ENCODE results near the gene CAPN8.

The CAPN8 gene

DNA sequence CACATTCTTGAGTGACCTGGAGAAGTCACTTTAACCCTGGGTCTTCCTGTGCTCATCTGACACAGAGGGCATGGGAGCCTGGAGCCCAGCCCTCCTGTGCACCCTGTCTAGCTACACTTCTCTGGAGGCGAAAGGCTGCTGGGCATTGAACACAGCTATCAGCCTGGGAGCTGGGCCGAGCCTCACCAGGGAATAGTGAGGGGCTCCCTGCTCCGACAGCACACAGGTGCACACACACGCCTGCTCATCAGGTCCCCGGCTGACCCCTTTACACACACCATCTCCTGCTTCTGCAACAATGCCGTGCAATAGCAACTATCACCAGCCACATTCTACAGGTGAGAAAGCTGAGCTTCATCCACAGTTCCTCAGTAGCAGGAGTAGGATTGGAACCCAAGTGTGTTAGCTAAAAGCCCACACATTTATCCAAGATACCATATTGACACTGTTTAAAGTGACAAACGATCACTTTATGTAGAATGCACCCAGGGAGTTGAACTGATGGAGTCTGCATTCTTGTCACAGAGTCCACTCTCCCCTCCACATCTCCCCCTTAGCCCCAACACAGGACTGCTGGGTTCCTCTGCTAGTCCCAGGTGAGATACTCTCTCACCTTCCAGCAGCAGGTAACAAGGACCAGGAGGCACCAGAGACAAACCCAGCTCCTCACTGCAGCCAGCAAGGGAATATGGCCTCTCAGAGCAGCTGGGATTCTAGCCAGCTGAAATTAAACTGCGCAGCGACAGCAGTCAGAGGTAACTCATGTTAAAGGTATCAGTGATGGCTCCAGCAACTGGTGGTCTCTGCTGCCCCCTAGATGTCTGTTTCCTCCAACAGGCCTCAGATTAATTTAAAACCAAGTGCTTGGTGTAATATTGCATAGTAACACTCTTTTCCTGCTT is 18.3 kb upstream of the CAPN8 start:
- no peak for DNase-seq (ENCODE audit: extremely low read depth, low read depth)
- H3K4me3 ChIP-seq (replicated peaks; ENCODE audit: low read depth, low read length) = no peak overlapping the region
- TF ChIP-seq CTCF (IDR thresholded peaks at IDR 0.05; ENCODE audit: low read depth, low read length, missing control alignments) = peak; percentile 69

DNA sequence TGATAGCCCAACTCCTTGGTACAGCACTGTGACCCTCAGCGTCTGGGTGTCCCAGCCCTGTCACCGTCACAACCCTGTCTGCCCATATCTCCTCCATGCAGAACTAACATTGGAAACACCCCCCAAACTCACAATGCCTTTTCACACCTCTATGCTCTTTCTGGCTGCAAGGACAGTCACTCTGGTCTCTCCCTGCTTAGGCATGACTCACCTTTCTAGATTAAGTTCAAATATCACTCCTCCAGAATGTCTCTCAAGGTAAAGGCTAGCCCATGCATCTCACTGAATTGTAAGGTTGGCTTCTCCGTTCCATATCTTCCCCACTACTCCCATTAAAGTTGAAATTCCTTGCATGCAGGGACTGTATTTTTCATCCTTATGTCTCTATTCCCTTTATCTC is 17.0 kb upstream of the CAPN8 start:
- no peak for DNase-seq (ENCODE audit: extremely low read depth, low read depth)
- H3K4me3 ChIP-seq (replicated peaks; ENCODE audit: low read depth, low read length) = no peak overlapping the region
- no peak for TF ChIP-seq CTCF (IDR thresholded peaks at IDR 0.05; ENCODE audit: low read depth, low read length, missing control alignments)

DNA sequence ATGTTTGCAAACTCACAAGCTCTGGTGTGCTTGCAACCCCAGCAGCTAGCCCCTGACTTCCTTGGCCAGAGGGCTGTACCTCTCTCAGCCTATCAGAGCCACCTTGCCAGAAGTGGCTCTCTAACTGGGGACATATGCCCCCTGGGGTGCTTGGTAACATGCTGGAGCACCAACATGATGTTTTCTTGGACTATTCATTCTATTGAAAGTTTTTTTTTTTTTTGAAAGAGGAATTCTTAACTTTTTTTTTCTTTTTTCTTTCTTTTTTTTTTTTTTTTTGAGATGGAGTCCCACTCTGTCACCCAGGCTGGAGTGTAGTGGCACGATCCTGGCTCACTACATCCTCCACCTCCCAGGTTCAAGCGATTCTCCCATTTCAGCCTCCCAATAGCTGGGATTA is 14.7 kb upstream of the CAPN8 start:
- no peak for TF ChIP-seq CTCF (IDR thresholded peaks at IDR 0.05; ENCODE audit: low read depth, low read length, missing control alignments)
- no peak for DNase-seq (ENCODE audit: extremely low read depth, low read depth)

DNA sequence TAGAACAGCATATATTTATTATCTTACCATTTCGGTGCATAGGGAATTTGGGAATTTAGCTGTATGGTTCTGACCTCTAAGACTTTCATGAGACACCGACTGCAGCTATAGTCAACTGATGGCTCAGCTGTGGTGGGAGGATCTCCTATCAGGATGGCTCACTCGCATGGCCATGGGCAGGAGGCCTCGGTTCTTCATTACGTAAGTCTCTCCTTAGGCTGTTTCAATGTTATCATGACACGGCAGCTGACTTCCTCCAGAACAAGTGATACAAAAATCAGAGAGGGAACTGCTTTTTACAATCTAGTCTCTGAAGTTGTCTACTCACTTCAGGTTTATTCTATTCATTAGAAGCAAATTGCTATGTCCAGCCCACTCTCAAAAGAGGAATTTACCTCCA is 13.3 kb upstream of the CAPN8 start:
- no peak for TF ChIP-seq CTCF (IDR thresholded peaks at IDR 0.05; ENCODE audit: low read depth, low read length, missing control alignments)
- DNase-seq (ENCODE audit: extremely low read depth, low read depth) = no peak
- no peak overlapping the region for H3K4me3 ChIP-seq (replicated peaks; ENCODE audit: low read depth, low read length)

More for the DNA sequence above, 14.7 kb upstream of the CAPN8 start:
- H3K4me3 ChIP-seq (replicated peaks; ENCODE audit: low read depth, low read length) = no peak overlapping the region

DNA sequence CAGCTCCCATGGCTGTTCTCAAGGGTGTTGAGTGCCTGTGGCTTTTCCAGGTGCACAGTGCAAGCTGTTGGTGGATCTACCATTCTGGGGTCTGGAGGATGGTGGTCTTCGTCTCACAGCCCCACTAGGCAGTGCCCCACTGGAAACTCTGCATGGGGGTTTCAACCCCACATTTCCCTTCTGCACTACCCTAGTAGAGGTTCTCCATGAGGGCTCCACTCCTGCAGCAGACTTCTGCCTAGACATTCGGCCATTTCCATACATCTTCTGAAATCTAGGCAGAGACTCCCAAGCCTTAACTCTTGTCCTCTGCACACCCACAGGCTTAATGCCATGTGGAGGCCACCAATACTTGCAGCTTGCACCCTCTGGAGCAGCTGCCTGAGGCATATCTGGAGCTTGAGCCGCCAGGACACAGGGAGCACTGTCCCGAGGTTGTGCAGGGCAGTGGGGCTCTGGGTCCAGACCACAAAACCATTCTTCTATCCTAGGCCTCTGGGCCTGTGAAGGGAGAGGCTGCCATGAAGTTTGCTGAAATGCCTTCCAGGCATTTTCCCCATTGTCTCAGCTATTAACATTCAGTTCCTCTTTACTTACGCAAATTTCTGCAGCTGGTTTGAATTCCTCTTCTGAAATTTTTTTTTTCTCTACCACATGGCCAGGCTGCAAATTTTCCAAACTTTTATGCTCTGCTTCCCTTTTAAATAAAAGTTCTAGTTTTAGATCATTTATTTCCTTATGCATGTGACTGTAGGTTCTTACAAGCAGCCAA is 8.8 kb upstream of the CAPN8 start:
- DNase-seq (ENCODE audit: extremely low read depth, low read depth) = no peak
- TF ChIP-seq CTCF (IDR thresholded peaks at IDR 0.05; ENCODE audit: low read depth, low read length, missing control alignments) = no peak

DNA sequence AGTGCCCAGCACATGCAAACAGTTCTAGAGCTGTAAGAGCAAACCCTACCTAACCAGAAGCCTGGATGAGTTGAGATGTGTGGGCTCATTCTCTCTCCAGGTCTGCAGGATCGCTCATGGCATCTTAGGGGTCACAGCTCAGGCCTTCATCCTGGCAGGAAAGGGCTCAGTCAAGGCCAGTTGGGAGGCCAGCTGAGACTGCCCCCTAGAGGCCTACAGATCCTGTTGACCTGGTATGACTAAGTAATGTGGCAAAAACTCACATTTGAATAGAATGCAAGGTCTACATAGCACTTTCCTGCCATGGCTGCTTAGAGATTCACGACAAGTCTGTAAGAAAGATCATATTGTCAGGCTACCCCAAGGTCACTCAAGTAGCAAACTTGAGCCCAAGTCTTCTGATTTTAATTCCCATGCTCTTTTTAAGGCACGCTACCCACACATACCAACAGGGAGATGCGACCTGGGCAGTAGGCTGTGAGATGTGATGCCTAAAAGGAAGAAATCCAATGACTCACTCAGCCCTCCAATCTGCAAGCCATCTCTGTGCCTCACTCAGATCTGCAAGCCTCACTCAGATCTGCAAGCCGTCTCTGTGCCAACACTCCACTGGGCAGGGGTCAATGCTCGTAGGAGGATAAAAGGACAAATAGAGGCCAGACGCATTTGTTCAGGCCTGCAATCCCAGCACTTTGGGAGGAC is 5.1 kb upstream of the CAPN8 start:
- peak; percentile 62 for TF ChIP-seq CTCF (IDR thresholded peaks at IDR 0.05; ENCODE audit: low read depth, low read length, missing control alignments)
- H3K4me3 ChIP-seq (replicated peaks; ENCODE audit: low read depth, low read length) = no peak overlapping the region
- no peak for DNase-seq (ENCODE audit: extremely low read depth, low read depth)

More for the DNA sequence above, 8.8 kb upstream of the CAPN8 start:
- no peak overlapping the region for H3K4me3 ChIP-seq (replicated peaks; ENCODE audit: low read depth, low read length)
